RWPE1 (cell line): Measurements from ENCODE around the gene CXCL11.
"Not testable (repeated sequence)": the region's sequence is repeated elsewhere in the genome, so short reads cannot be mapped to it uniquely, and the experiment has no call there.

ENCODE experiments used
- CTCF ChIA-PET: fragments of 350-600 bp; sonication (Branson Sonifier 250); formaldehyde crosslinking; extraction: SDS; loops from one replicate; lab custom pipeline; 2021; lab: Yijun Ruan, JAX
- POLR2A ChIA-PET: fragments of 400-600 bp; formaldehyde crosslinking; extraction: SDS; loops from one replicate; lab custom pipeline; 2020; ENCODE audit warnings: antibody characterized with exemption; ENCODE audit not compliant: low non-redundant PET; lab: Yijun Ruan, JAX
- DNase-seq: peaks from one replicate; pipeline ENCODE4 v3.0.0; 2012; ENCODE audit warnings: low spot score
- H3K27ac ChIP-seq: fragments of 450-650 bp; 2 replicates; pipeline ENCODE4 v1.5.1; 2017
- CTCF ChIP-seq: fragments of 450-650 bp; conservative IDR thresholded peaks from 2 replicates; pipeline ENCODE4 v1.5.1; 2017; ENCODE audit warnings: low read depth, mild to moderate bottlenecking

Gene CXCL11

GRCh38 chr4:76059750-76060149, 23.9 kb upstream of the CXCL11 start:
- no peak for TF ChIP-seq CTCF
- ChIA-PET POLR2A (no interaction called here), CTCF (no interaction called here)

GRCh38 chr4:76058888-76059426, 23.1 kb upstream of the CXCL11 start:
- POLR2A ChIA-PET: no interaction called here
- no peak for TF ChIP-seq CTCF
- DNase-seq: no peak
- H3K27ac ChIP-seq: no peak overlapping the region
- CTCF ChIA-PET: interaction anchor here (0.6 to 1.7 kb wide), 2 partner anchors 63 to 371 kb away, joined by 3 to 10 read pairs; no protein-coding TSS in a partner anchor

More at GRCh38 chr4:76059750-76060149, 23.9 kb upstream of the CXCL11 start:
- H3K27ac ChIP-seq: no peak overlapping the region
- DNase-seq: peak; percentile 56

GRCh38 chr4:76058302-76058701, 22.4 kb upstream of the CXCL11 start:
- ChIA-PET POLR2A (no interaction called here), CTCF (interaction anchor here (0.6 to 1.7 kb wide), 3 partner anchors 39 to 372 kb away, joined by 3 to 10 read pairs (median 5); no protein-coding TSS in a partner anchor)
- no peak overlapping the region for H3K27ac ChIP-seq
- TF ChIP-seq CTCF: no peak
- DNase-seq: no peak

- no peak overlapping the region for H3K27ac ChIP-seq
- no peak for TF ChIP-seq CTCF
- ChIA-PET CTCF (interaction anchor here (0.6 kb wide), 1 partner anchor 58 kb away, joined by 3 read pairs; no protein-coding TSS in a partner anchor), POLR2A (no interaction called here)
- DNase-seq: no peak
Observed at GRCh38 chr4:76055421-76055820, 19.6 kb upstream of the CXCL11 start.

- H3K27ac ChIP-seq: no peak overlapping the region
- CTCF ChIA-PET: no interaction called here
- POLR2A ChIA-PET: no interaction called here
Observed at GRCh38 chr4:76055016-76055415, 19.1 kb upstream of the CXCL11 start.

GRCh38 chr4:76053730-76054129, 17.9 kb upstream of the CXCL11 start:
- no peak for TF ChIP-seq CTCF
- no peak overlapping the region for H3K27ac ChIP-seq
- POLR2A ChIA-PET: interaction anchor here (0.5 kb wide), 1 partner anchor 318 kb away, joined by 9 read pairs; no protein-coding TSS in a partner anchor
- CTCF ChIA-PET: interaction anchor here (1.0 to 1.5 kb wide), 2 partner anchors 9 to 44 kb away, joined by 3 read pairs; no protein-coding TSS in a partner anchor
- DNase-seq: no peak

More at GRCh38 chr4:76055016-76055415, 19.1 kb upstream of the CXCL11 start:
- DNase-seq: no peak
- no peak for TF ChIP-seq CTCF

GRCh38 chr4:76050560-76051050, 14.7 kb upstream of the CXCL11 start:
- DNase-seq, POLR2A ChIA-PET, H3K27ac ChIP-seq, CTCF ChIA-PET: not testable (repeated sequence)

- DNase-seq, H3K27ac ChIP-seq, CTCF ChIA-PET, POLR2A ChIA-PET: not testable (repeated sequence)
Observed at GRCh38 chr4:76049860-76050416, 14.1 kb upstream of the CXCL11 start.

- CTCF ChIA-PET, POLR2A ChIA-PET: not testable (repeated sequence)
Observed at GRCh38 chr4:76044686-76045085, 8.8 kb upstream of the CXCL11 start.

GRCh38 chr4:76043306-76043705, 7.4 kb upstream of the CXCL11 start:
- DNase-seq, POLR2A ChIA-PET, H3K27ac ChIP-seq, CTCF ChIA-PET: not testable (repeated sequence)

More at GRCh38 chr4:76044686-76045085, 8.8 kb upstream of the CXCL11 start:
- H3K27ac ChIP-seq, DNase-seq: not testable (repeated sequence)
